GM21723 (cell line): ENCODE data around the gene FBXO47.
"Not testable (repeated sequence)": the region's sequence is repeated elsewhere in the genome, so short reads cannot be mapped to it uniquely, and the experiment has no call there.

Experiments
- ATAC-seq: cut with Tn5 transposase; IDR thresholded peaks from one replicate; pipeline ENCODE4 v1.9.1; 2021; ENCODE audit warnings: mild to moderate bottlenecking, moderate library complexity; ENCODE audit not compliant: unreplicated experiment

FBXO47 gene

GRCh38 chr17:38981636-38982035, 14.4 kb upstream of the FBXO47 start:
- no peak for ATAC-seq

- no peak for ATAC-seq
Measured at GRCh38 chr17:38980490-38981217, 13.5 kb upstream of the FBXO47 start.

- ATAC-seq = no peak
Measured at GRCh38 chr17:38978180-38978579, 11.0 kb upstream of the FBXO47 start.

GRCh38 chr17:38976187-38976551, 9.0 kb upstream of the FBXO47 start:
- ATAC-seq = not testable (repeated sequence)

- no peak for ATAC-seq
Measured at GRCh38 chr17:38970804-38971203, 3.6 kb upstream of the FBXO47 start.

- ATAC-seq = no peak
Measured at GRCh38 chr17:38970128-38970527, 2.9 kb upstream of the FBXO47 start.

- no peak for ATAC-seq
Measured at GRCh38 chr17:38969281-38969680, 2.1 kb upstream of the FBXO47 start.

- ATAC-seq = no peak
Measured at GRCh38 chr17:38961413-38961812, 5.8 kb downstream of the FBXO47 start.

GRCh38 chr17:38960402-38960801, 6.8 kb downstream of the FBXO47 start:
- no peak for ATAC-seq

GRCh38 chr17:38959508-38959907, 7.7 kb downstream of the FBXO47 start:
- no peak for ATAC-seq

- ATAC-seq = no peak
Measured at GRCh38 chr17:38958756-38959155, 8.4 kb downstream of the FBXO47 start.

- no peak for ATAC-seq
Measured at GRCh38 chr17:38958326-38958725, 8.9 kb downstream of the FBXO47 start.

- not testable (repeated sequence) for ATAC-seq
Measured at GRCh38 chr17:38953800-38954199, 13.4 kb downstream of the FBXO47 start.

- no peak for ATAC-seq
Measured at GRCh38 chr17:38947189-38947588, 20.0 kb downstream of the FBXO47 start.

GRCh38 chr17:38943607-38944006, 23.6 kb downstream of the FBXO47 start:
- ATAC-seq = no peak

- ATAC-seq = no peak
Measured at GRCh38 chr17:38942696-38943334, 24.4 kb downstream of the FBXO47 start.

- no peak for ATAC-seq
Measured at GRCh38 chr17:38940404-38940803, 26.8 kb downstream of the FBXO47 start.

GRCh38 chr17:38939987-38940386, 27.2 kb downstream of the FBXO47 start:
- ATAC-seq = no peak

GRCh38 chr17:38933962-38934361, 33.2 kb downstream of the FBXO47 start:
- not testable (repeated sequence) for ATAC-seq

- ATAC-seq = not testable (repeated sequence)
Measured at GRCh38 chr17:38930782-38931181, 36.4 kb downstream of the FBXO47 start.

- ATAC-seq = no peak
Measured at GRCh38 chr17:38926293-38927070, 40.7 kb downstream of the FBXO47 start.
